Gastrocnemius medialis (tissue), 4 donors: ENCODE measurements around the gene NEMF.
"Not testable (repeated sequence)": the region's sequence is repeated elsewhere in the genome, so short reads cannot be mapped to it uniquely, and the experiment has no call there.

Experiments used
- POLR2A ChIP-seq, 2 donors: fragments of 450-650 bp; IDR thresholded peaks; one replicate each; pipeline ENCODE4 v1.6.1; 2017; ENCODE audit warnings: antibody characterized with exemption in 2 of 2, mild to moderate bottlenecking in 2 of 2, moderate library complexity in 2 of 2
- TF ChIP-seq, protein P1 (sequence below), 5 experiments: fragments of 450-650 bp in 3 of 5; fragments of 200-600 bp in 2 of 5; sonication (generic) in 2 of 5; IDR thresholded peaks in 4 of 5; conservative IDR thresholded peaks in 1 of 5; 1 replicate in 4 of 5; 2 replicates in 1 of 5; pipeline ENCODE4 v1.5.1; 2016 to 2019; ENCODE audit warnings: antibody characterized with exemption in 5 of 5, mild to moderate bottlenecking in 3 of 5, moderate library complexity in 3 of 5

DNA sequence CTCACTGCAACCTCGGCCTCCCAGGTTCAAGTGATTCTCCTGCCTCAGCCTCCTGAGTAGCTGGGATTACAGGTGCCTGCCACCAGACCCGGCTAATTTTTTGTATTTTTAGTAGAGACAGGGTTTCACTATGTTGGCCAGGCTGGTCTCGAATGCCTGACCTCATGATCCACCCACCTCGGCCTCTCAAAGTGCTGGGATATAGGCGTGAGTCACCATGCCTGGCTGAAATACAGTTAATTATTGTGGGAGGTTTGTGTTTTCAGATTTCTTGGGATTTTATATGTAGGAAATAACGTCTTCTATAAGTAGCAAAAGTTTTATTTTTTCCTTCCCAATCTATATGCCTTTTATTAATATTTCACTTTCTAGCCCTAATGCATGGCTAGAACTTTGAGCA is 21.0 kb upstream of the NEMF start:
- TF ChIP-seq, protein P1, sequence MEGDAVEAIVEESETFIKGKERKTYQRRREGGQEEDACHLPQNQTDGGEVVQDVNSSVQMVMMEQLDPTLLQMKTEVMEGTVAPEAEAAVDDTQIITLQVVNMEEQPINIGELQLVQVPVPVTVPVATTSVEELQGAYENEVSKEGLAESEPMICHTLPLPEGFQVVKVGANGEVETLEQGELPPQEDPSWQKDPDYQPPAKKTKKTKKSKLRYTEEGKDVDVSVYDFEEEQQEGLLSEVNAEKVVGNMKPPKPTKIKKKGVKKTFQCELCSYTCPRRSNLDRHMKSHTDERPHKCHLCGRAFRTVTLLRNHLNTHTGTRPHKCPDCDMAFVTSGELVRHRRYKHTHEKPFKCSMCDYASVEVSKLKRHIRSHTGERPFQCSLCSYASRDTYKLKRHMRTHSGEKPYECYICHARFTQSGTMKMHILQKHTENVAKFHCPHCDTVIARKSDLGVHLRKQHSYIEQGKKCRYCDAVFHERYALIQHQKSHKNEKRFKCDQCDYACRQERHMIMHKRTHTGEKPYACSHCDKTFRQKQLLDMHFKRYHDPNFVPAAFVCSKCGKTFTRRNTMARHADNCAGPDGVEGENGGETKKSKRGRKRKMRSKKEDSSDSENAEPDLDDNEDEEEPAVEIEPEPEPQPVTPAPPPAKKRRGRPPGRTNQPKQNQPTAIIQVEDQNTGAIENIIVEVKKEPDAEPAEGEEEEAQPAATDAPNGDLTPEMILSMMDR (IDR thresholded peaks at IDR 0.05 in 4 of 5, conservative IDR thresholded peaks at IDR 0.05 in 1 of 5), result not testable (repeated sequence)
- not testable (repeated sequence) for TF ChIP-seq POLR2A (IDR thresholded peaks at IDR 0.05)
